NT2/D1 (cell line): ENCODE data around the gene NFATC3.

Experiments
- SUZ12 ChIP-seq: IDR thresholded peaks from 2 replicates; pipeline ENCODE4 v1.6.1; 2011; ENCODE audit not compliant: insufficient read length, insufficient read depth; ENCODE audit errors: extremely low read depth
- YY1 ChIP-seq: IDR thresholded peaks from 2 replicates; pipeline ENCODE4 v1.6.1; 2011; ENCODE audit not compliant: insufficient read length, insufficient read depth
- ZNF274 ChIP-seq: IDR thresholded peaks from 2 replicates; pipeline ENCODE4 v1.6.1; 2011; ENCODE audit warnings: mild to moderate bottlenecking, low read depth, low read length

DNA sequence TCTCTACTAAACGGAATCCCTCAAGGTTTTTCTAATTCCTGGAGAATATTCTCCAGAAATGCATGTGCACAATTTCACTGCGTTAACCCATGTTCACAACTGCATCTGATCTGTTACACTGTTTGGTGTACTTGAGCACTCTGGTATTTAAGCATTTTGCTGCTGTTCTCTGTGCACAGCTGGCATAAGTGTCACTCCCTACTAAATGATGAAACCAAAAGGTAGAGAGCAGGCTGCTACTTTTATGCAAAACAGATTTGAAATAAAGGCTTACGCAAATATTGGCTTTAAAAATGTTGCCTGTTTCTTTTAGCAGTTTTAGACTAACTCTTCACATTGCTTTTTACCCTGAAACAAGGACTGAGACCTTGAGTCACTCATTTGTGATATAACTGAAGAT lies 109.1 kb downstream of the NFATC3 start:
- TF ChIP-seq YY1 (no peak), ZNF274 (no peak), SUZ12 (no peak)
